K562 (cell line): Measurements from ENCODE around the gene FAM83E. TPM values are rescaled to one million over a fixed set of nuclear protein-coding genes. Genes with fewer than 3 reads are reported as not detected.
A peak's percentile ranks its signal among the peaks of the same experiment; 100 is the strongest.

ENCODE experiments used
- ATF1 ChIP-seq, 2 experiments: fragments of 450-650 bp in 1 of 2; IDR thresholded peaks; 2 replicates each; pipeline ENCODE4 v1.6.1; 2016; ENCODE audit warnings: missing compliant biosample characterization in 1 of 2, missing genetic modification characterization in 1 of 2
- CC2D1A ChIP-seq: fragments of 450-650 bp; IDR thresholded peaks from 2 replicates; pipeline ENCODE4 v1.6.1; 2017; ENCODE audit warnings: mild to moderate bottlenecking
- ELF1 ChIP-seq: fragments of 200-800 bp; sonication (Bioruptor generic); IDR thresholded peaks from 2 replicates; pipeline ENCODE4 v1.6.1; 2016; ENCODE audit warnings: missing genetic modification characterization, missing compliant biosample characterization
- FOXM1 ChIP-seq, 2 experiments: fragments of 450-650 bp in 1 of 2; sonication (generic) in 1 of 2; formaldehyde crosslinking in 1 of 2; IDR thresholded peaks; 2 replicates each; pipeline versions ENCODE4 v1.6.1 to v1.9.0; 2017 to 2022; ENCODE audit warnings: low read depth in 2 of 2, mild to moderate bottlenecking in 2 of 2, missing genetic modification reagents in 1 of 2, moderate library complexity in 1 of 2
- KDM5B ChIP-seq: fragments of 200-600 bp; sonication (generic); IDR thresholded peaks from 2 replicates; pipeline ENCODE4 v1.6.1; 2012; ENCODE audit warnings: low read depth, mild to moderate bottlenecking, moderate library complexity, low read length, control low read depth, inconsistent platforms; ENCODE audit not compliant: insufficient replicate concordance
- MECOM ChIP-seq: fragments of 250-450 bp; sonication (Bioruptor Pico); IDR thresholded peaks from 2 replicates; pipeline ENCODE4 v1.8.0; 2022; ENCODE audit warnings: inconsistent platforms
- RBM34 ChIP-seq: fragments of 200-400 bp; formaldehyde crosslinking; IDR thresholded peaks from 2 replicates; pipeline ENCODE4 v1.6.1; 2018; ENCODE audit warnings: low read length, borderline replicate concordance; ENCODE audit not compliant: insufficient read depth
- RBM39 ChIP-seq: fragments of 200-400 bp; formaldehyde crosslinking; optimal IDR thresholded peaks from 2 replicates; pipeline ENCODE3; 2018; ENCODE audit warnings: low read depth, low read length
- SMAD3 ChIP-seq: fragments of 450-650 bp; formaldehyde crosslinking; conservative IDR thresholded peaks from 2 replicates; pipeline ENCODE4 v1.4.0; 2020; ENCODE audit warnings: mild to moderate bottlenecking
- SP2 ChIP-seq: IDR thresholded peaks from 2 replicates; pipeline ENCODE4 v1.6.1; 2011; ENCODE audit warnings: mild to moderate bottlenecking, low read depth, low read length, moderate library complexity; ENCODE audit not compliant: poor library complexity, severe bottlenecking; ENCODE audit errors: extremely low read depth
- TSC22D4 ChIP-seq: fragments of 450-650 bp; IDR thresholded peaks from 2 replicates; pipeline ENCODE4 v1.6.1; 2016; ENCODE audit warnings: missing genetic modification characterization, missing biosample characterization, control low read depth
- WHSC1 ChIP-seq: IDR thresholded peaks from one replicate; pipeline ENCODE4 v1.6.1; 2012; ENCODE audit warnings: low read length, control low read depth, inconsistent platforms
- ZBED1 ChIP-seq: IDR thresholded peaks from 2 replicates; pipeline ENCODE4 v1.6.1; 2014
- ZSCAN32 ChIP-seq: fragments of 450-650 bp; formaldehyde crosslinking; IDR thresholded peaks from 2 replicates; pipeline ENCODE4 v1.4.0; 2020; ENCODE audit warnings: mild to moderate bottlenecking, moderate library complexity
- polyA plus RNA-seq, 8 experiments: library from polyadenylated mRNA; depleted of rRNA in 4 of 8; stranded (reverse) in 5 of 8; unstranded in 3 of 8; fragments of >200 nt; fragmentation: Nextera tagmentation in 2 of 8; fragmentation: Illumina TruSeq in 1 of 8; extraction: Ambion mirVana in 2 of 8; extraction: Trizol in 1 of 8; gene quantifications; 2 replicates each; pipeline versions ENCODE4 v1.2.1 to v1.2.3, GENCODE V29; 2011 to 2014; ENCODE audit warnings: inconsistent platforms in 1 of 8, missing spikeins in 1 of 8
- total RNA-seq, 7 experiments: library from RNA; depleted of rRNA in 6 of 7; stranded (reverse); fragments of >200 nt in 6 of 7; fragmentation: Illumina TruSeq in 2 of 7; extraction: Trizol in 2 of 7; gene quantifications; 2 replicates each; pipeline versions ENCODE4 v1.2.1 to v1.2.3, GENCODE V29; 2011 to 2021; ENCODE audit warnings: low replicate concordance in 1 of 7
- TF ChIP-seq, protein P1 (sequence below): fragments of 250-450 bp; sonication (Bioruptor Pico); IDR thresholded peaks from 2 replicates; pipeline ENCODE4 v1.8.0; 2022; ENCODE audit warnings: moderate library complexity, mild to moderate bottlenecking, inconsistent platforms
- TF ChIP-seq, protein P2 (sequence below): fragments of 450-650 bp; IDR thresholded peaks from 2 replicates; pipeline ENCODE4 v1.6.1; 2016; ENCODE audit warnings: low read depth, mild to moderate bottlenecking, moderate library complexity
- TF ChIP-seq, protein P3 (sequence below): fragments of 250-450 bp; sonication (Bioruptor Pico); IDR thresholded peaks from 2 replicates; pipeline ENCODE4 v1.8.0; 2021; ENCODE audit warnings: moderate library complexity, mild to moderate bottlenecking, inconsistent platforms
- TF ChIP-seq, protein P4 (sequence below): sonication (generic); formaldehyde crosslinking; IDR thresholded peaks from 2 replicates; pipeline ENCODE4 v1.8.0; 2022; ENCODE audit warnings: mild to moderate bottlenecking, low read depth, missing genetic modification reagents
- TF ChIP-seq, protein P5 (sequence below): fragments of 450-650 bp; formaldehyde crosslinking; IDR thresholded peaks from 2 replicates; pipeline ENCODE4 v1.4.0; 2020; ENCODE audit warnings: mild to moderate bottlenecking, moderate library complexity
- TF ChIP-seq, protein P6 (sequence below): fragments of 450-650 bp; formaldehyde crosslinking; IDR thresholded peaks from 2 replicates; pipeline ENCODE4 v1.4.0; 2020; ENCODE audit warnings: mild to moderate bottlenecking
- TF ChIP-seq, protein P7 (sequence below): sonication (generic); formaldehyde crosslinking; IDR thresholded peaks from 2 replicates; pipeline ENCODE4 v1.8.1; 2023; ENCODE audit warnings: mild to moderate bottlenecking, missing genetic modification reagents, moderate library complexity

FAM83E gene
- total and polyA plus RNA-seq, 9 of the 15 experiments (the other 6 are each of a cell fraction or from before 2014, with no cell fraction given): 0.15 to 0.87 (median 0.29) TPM; not detected in 4

DNA sequence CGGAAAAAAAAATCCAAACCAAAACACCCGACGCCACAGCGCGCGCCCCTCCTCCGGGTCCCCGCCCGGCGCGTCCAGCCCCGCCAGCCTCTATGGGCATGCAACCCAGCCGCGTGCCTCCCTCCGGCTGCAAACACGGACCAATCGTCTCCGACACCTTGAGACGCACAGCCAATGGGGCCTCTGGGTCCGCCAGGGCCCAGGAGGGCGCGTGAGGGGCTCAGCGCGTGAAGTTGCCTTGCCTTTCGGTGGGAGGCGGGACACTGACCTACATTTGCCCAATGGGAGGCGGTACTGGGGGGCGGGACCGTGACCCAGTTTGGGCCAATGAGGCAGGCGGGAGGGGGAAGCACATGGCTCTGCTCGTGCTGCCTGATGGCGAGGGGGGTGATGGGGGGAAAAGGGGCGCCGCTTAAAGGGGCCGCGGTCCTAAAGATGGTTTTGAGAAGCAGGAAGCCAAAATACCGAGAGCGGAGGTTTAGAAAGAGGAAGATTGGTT lies 22.6 kb upstream of the FAM83E start (continued):
- TF ChIP-seq, protein P1, sequence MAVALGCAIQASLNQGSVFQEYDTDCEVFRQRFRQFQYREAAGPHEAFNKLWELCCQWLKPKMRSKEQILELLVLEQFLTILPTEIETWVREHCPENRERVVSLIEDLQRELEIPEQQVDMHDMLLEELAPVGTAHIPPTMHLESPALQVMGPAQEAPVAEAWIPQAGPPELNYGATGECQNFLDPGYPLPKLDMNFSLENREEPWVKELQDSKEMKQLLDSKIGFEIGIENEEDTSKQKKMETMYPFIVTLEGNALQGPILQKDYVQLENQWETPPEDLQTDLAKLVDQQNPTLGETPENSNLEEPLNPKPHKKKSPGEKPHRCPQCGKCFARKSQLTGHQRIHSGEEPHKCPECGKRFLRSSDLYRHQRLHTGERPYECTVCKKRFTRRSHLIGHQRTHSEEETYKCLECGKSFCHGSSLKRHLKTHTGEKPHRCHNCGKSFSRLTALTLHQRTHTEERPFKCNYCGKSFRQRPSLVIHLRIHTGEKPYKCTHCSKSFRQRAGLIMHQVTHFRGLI (CRISPR knock-in tag): no peak
- TF ChIP-seq RBM39 (no peak), MECOM (CRISPR knock-in tag) (no peak), TSC22D4 (no peak), RBM34 (no peak), SP2 (peak; percentile 74), SMAD3 (no peak), ZBED1 (no peak), KDM5B (no peak), WHSC1 (no peak), FOXM1 (IDR thresholded peaks at IDR 0.05; ENCODE audit: low read depth) (peak; percentile 85), FOXM1 (CRISPR knock-in tag; IDR thresholded peaks at IDR 0.05; ENCODE audit: low read depth) (peak; percentile 82), ATF1 (CRISPR knock-in tag; IDR thresholded peaks at IDR 0.05) (no peak), ATF1 (tag; IDR thresholded peaks at IDR 0.05) (peak; percentile 89), ELF1 (tag) (no peak), CC2D1A (no peak), ZSCAN32 (CRISPR knock-in tag) (no peak)
- TF ChIP-seq, protein P2, sequence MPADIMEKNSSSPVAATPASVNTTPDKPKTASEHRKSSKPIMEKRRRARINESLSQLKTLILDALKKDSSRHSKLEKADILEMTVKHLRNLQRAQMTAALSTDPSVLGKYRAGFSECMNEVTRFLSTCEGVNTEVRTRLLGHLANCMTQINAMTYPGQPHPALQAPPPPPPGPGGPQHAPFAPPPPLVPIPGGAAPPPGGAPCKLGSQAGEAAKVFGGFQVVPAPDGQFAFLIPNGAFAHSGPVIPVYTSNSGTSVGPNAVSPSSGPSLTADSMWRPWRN: no peak
- TF ChIP-seq, protein P3, sequence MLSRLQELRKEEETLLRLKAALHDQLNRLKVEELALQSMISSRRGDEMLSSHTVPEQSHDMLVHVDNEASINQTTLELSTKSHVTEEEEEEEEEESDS: no peak
- TF ChIP-seq, protein P4, sequence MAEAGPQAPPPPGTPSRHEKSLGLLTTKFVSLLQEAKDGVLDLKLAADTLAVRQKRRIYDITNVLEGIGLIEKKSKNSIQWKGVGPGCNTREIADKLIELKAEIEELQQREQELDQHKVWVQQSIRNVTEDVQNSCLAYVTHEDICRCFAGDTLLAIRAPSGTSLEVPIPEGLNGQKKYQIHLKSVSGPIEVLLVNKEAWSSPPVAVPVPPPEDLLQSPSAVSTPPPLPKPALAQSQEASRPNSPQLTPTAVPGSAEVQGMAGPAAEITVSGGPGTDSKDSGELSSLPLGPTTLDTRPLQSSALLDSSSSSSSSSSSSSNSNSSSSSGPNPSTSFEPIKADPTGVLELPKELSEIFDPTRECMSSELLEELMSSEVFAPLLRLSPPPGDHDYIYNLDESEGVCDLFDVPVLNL (CRISPR knock-in tag): peak; percentile 87; the same call in 1 of the 2 replicates
- TF ChIP-seq, protein P5, sequence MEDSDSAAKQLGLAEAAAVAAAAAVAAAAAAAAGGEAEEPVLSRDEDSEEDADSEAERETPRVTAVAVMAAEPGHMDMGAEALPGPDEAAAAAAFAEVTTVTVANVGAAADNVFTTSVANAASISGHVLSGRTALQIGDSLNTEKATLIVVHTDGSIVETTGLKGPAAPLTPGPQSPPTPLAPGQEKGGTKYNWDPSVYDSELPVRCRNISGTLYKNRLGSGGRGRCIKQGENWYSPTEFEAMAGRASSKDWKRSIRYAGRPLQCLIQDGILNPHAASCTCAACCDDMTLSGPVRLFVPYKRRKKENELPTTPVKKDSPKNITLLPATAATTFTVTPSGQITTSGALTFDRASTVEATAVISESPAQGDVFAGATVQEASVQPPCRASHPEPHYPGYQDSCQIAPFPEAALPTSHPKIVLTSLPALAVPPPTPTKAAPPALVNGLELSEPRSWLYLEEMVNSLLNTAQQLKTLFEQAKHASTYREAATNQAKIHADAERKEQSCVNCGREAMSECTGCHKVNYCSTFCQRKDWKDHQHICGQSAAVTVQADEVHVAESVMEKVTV (CRISPR knock-in tag): no peak
- TF ChIP-seq, protein P6, sequence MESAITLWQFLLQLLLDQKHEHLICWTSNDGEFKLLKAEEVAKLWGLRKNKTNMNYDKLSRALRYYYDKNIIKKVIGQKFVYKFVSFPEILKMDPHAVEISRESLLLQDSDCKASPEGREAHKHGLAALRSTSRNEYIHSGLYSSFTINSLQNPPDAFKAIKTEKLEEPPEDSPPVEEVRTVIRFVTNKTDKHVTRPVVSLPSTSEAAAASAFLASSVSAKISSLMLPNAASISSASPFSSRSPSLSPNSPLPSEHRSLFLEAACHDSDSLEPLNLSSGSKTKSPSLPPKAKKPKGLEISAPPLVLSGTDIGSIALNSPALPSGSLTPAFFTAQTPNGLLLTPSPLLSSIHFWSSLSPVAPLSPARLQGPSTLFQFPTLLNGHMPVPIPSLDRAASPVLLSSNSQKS (CRISPR knock-in tag): no peak
- TF ChIP-seq, protein P7, sequence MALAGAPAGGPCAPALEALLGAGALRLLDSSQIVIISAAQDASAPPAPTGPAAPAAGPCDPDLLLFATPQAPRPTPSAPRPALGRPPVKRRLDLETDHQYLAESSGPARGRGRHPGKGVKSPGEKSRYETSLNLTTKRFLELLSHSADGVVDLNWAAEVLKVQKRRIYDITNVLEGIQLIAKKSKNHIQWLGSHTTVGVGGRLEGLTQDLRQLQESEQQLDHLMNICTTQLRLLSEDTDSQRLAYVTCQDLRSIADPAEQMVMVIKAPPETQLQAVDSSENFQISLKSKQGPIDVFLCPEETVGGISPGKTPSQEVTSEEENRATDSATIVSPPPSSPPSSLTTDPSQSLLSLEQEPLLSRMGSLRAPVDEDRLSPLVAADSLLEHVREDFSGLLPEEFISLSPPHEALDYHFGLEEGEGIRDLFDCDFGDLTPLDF (CRISPR knock-in tag): peak; percentile 73
